ENCODE measurements around the gene MEGF10.

Gene MEGF10

GRCh38 chr5:127385936-127386335, 95.3 kb downstream of the MEGF10 start:
- H3K27ac Mint-ChIP-seq, result no peak overlapping the region

DNA sequence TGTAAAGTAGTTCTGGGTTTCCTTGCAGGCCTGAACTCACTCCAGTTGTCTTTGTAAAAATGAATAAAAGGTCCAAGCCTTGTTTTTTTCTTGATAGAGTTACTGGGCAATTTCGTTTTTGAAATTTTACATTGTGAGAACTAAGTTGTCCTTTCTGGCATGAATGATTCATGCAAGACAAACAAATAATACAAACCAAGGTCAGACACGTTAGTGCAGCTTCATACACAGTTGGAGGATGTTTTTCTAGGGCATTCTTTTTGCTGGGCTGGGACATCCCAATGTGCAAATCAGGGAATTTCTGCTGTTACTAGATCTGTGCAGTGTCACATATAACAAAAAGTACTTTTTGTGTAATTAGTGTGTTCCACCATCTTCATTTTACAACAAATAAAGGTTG, 96.0 kb downstream of the MEGF10 start:
- H3K4me1 Mint-ChIP-seq (ENCODE audit: low read depth), result no peaks in the 10 kb centered on the region
- no peak overlapping the region for H3K27ac Mint-ChIP-seq
- no peaks in the 10 kb centered on the region for H3K9me3 Mint-ChIP-seq
- DNase-seq (ENCODE audit: low spot score), result no peak
- peaks cover 11% of the 10 kb centered on the region for H3K27me3 Mint-ChIP-seq (ENCODE audit: low read depth)
- H3K4me3 Mint-ChIP-seq, result no peak overlapping the region
- H3K36me3 Mint-ChIP-seq (ENCODE audit: low read depth), result no peaks in the 10 kb centered on the region

More at GRCh38 chr5:127385936-127386335, 95.3 kb downstream of the MEGF10 start:
- Mint-ChIP-seq H3K27me3 (ENCODE audit: low read depth) (peaks cover 11% of the 10 kb centered on the region), H3K36me3 (ENCODE audit: low read depth) (no peaks in the 10 kb centered on the region), H3K4me3 (no peak overlapping the region), H3K9me3 (no peaks in the 10 kb centered on the region), H3K4me1 (ENCODE audit: low read depth) (no peaks in the 10 kb centered on the region)
- DNase-seq (ENCODE audit: low spot score), result no peak

GRCh38 chr5:127389601-127390000, 99.0 kb downstream of the MEGF10 start:
- Mint-ChIP-seq H3K4me1 (ENCODE audit: low read depth) (no peaks in the 10 kb centered on the region), H3K4me3 (no peak overlapping the region), H3K36me3 (ENCODE audit: low read depth) (no peaks in the 10 kb centered on the region), H3K9me3 (no peaks in the 10 kb centered on the region), H3K27ac (no peak overlapping the region), H3K27me3 (ENCODE audit: low read depth) (peaks cover 16% of the 10 kb centered on the region)
- DNase-seq (ENCODE audit: low spot score), result no peak

GRCh38 chr5:127392762-127393161, 102.2 kb downstream of the MEGF10 start:
- Mint-ChIP-seq H3K36me3 (ENCODE audit: low read depth) (no peaks in the 10 kb centered on the region), H3K9me3 (no peaks in the 10 kb centered on the region), H3K27me3 (ENCODE audit: low read depth) (peaks cover 8% of the 10 kb centered on the region), H3K4me3 (no peak overlapping the region), H3K27ac (no peak overlapping the region), H3K4me1 (ENCODE audit: low read depth) (no peaks in the 10 kb centered on the region)
- no peak for DNase-seq (ENCODE audit: low spot score)

- DNase-seq (ENCODE audit: low spot score), result no peak
- H3K9me3 Mint-ChIP-seq, result no peaks in the 10 kb centered on the region
- no peaks in the 10 kb centered on the region for H3K36me3 Mint-ChIP-seq (ENCODE audit: low read depth)
- no peaks in the 10 kb centered on the region for H3K4me1 Mint-ChIP-seq (ENCODE audit: low read depth)
- peaks cover 11% of the 10 kb centered on the region for H3K27me3 Mint-ChIP-seq (ENCODE audit: low read depth)
- H3K4me3 Mint-ChIP-seq, result no peak overlapping the region
- no peak overlapping the region for H3K27ac Mint-ChIP-seq
Observed at GRCh38 chr5:127396490-127397155, 106.0 kb downstream of the MEGF10 start.

DNA sequence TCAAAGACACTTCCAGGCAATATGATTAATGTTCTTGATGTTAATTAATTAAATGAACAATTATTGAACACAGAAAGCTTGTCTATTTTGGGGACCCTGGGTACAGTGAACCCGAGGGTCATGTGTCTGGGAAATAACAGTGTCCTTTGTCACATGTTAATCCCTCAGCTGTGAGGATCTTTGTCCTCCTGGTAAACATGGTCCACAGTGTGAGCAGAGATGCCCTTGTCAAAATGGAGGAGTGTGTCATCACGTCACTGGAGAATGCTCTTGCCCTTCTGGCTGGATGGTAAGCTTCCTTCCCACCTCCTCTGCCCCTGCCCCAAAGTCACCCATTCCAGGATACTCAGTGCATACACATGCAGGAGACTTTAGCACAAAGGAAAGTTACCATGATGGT, 107.9 kb downstream of the MEGF10 start:
- Mint-ChIP-seq H3K27me3 (ENCODE audit: low read depth) (peaks cover 8% of the 10 kb centered on the region), H3K36me3 (ENCODE audit: low read depth) (no peaks in the 10 kb centered on the region), H3K9me3 (no peaks in the 10 kb centered on the region), H3K4me3 (no peak overlapping the region), H3K27ac (no peak overlapping the region), H3K4me1 (ENCODE audit: low read depth) (no peaks in the 10 kb centered on the region)
- DNase-seq (ENCODE audit: low spot score), result no peak

DNA sequence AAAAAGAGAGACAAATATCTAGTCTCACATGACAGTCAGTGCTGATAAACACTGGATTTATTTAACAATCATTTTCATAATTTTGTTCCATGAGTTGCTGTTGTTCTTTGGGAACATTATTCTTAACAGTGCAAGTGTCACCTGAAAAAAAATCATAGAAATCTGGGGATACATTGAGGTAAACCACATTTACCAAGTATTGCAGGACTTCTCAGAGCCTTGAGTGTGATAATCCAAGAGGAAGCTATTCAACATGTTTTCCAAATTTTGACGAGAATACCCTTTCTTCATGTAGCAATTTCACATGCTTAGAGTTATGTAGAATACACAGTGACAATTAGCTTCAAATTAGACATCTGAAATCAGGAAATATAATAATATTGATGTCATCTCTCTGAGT, 108.5 kb downstream of the MEGF10 start:
- no peak overlapping the region for H3K4me3 Mint-ChIP-seq
- H3K27me3 Mint-ChIP-seq (ENCODE audit: low read depth), result peaks cover 9% of the 10 kb centered on the region
- no peaks in the 10 kb centered on the region for H3K36me3 Mint-ChIP-seq (ENCODE audit: low read depth)
- H3K9me3 Mint-ChIP-seq, result no peaks in the 10 kb centered on the region
- H3K27ac Mint-ChIP-seq, result no peak overlapping the region
- DNase-seq (ENCODE audit: low spot score), result no peak
- no peaks in the 10 kb centered on the region for H3K4me1 Mint-ChIP-seq (ENCODE audit: low read depth)

- Mint-ChIP-seq H3K27ac (no peak overlapping the region), H3K9me3 (no peaks in the 10 kb centered on the region), H3K4me1 (ENCODE audit: low read depth) (no peaks in the 10 kb centered on the region), H3K27me3 (ENCODE audit: low read depth) (peaks cover 8% of the 10 kb centered on the region), H3K4me3 (no peak overlapping the region), H3K36me3 (ENCODE audit: low read depth) (no peaks in the 10 kb centered on the region)
- DNase-seq (ENCODE audit: low spot score), result no peak
Observed at GRCh38 chr5:127400539-127400938, 109.9 kb downstream of the MEGF10 start.

DNA sequence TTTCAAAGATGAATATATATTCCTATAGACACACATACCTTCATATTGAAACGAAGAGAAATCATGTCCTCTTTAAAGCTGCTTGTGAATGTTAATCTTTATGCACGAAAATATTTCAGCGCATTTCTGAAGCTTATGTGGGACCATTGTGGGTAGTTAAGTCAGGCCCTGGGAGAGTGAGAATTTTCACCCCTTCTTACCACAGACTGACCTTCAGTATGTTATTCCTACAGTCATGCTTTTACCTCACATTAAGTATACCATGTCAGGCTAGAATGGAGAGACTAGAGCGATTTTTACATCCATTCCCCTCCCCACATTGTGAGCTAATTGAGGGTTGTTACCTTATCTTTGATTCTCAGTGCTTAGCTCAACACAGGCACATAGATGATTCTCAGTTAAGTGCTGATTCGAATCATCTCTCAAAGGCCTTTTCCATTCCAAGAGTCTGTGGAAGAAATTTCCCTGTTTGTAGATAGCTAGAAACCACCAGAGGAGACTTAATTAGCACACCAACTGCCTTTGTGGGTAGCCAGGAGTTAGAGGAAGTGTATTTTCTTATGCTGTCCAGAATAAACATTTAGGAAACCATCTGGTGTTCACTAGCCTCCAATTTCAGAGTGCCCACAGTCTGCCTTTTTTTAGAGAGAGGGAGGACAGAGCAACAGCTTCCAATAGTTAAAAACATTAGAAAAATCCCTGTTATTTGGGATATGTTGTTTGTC, 110.5 kb downstream of the MEGF10 start:
- Mint-ChIP-seq H3K9me3 (no peaks in the 10 kb centered on the region), H3K4me1 (ENCODE audit: low read depth) (no peaks in the 10 kb centered on the region), H3K4me3 (no peak overlapping the region), H3K27me3 (ENCODE audit: low read depth) (peaks cover 10% of the 10 kb centered on the region), H3K36me3 (ENCODE audit: low read depth) (no peaks in the 10 kb centered on the region), H3K27ac (no peak overlapping the region)
- no peak for DNase-seq (ENCODE audit: low spot score)

DNA sequence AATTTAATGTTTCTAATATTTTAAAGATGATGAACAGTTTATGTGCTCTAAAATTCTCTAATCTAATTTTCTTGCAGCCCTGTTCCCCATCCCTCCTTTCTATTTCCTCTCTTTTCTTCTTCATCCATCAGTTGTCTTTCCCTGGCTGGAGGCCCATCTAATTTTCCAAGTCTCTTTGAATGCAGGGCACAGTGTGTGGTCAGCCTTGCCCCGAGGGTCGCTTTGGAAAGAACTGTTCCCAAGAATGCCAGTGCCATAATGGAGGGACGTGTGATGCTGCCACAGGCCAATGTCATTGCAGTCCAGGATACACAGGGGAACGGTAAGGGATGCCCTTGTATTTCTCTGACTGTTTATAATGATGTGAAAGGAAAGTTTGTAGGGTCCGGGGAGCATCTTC, 111.8 kb downstream of the MEGF10 start:
- Mint-ChIP-seq H3K27ac (no peak overlapping the region), H3K27me3 (ENCODE audit: low read depth) (peaks cover 13% of the 10 kb centered on the region), H3K36me3 (ENCODE audit: low read depth) (no peaks in the 10 kb centered on the region), H3K4me1 (ENCODE audit: low read depth) (no peaks in the 10 kb centered on the region), H3K4me3 (no peak overlapping the region), H3K9me3 (no peaks in the 10 kb centered on the region)
- DNase-seq (ENCODE audit: low spot score), result no peak

DNA sequence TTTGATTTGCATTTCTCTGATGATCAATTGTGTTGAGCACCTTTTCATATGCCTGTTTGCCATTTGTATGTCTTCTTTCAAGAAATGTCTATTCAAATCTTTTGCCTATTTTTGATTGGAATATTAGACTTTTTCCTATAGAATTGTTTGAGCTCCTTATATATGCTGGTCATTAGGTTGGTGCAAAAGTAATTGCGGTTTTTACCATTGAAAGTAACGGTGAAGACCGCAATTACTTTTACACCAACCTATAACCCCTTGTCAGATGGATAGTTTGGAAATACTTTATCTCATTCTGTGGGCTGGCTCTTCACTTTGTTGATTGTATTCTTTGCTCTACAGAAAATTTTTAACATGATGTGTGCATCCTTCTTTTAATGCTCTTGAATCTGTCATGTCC, 113.6 kb downstream of the MEGF10 start:
- no peaks in the 10 kb centered on the region for H3K36me3 Mint-ChIP-seq (ENCODE audit: low read depth)

DNA sequence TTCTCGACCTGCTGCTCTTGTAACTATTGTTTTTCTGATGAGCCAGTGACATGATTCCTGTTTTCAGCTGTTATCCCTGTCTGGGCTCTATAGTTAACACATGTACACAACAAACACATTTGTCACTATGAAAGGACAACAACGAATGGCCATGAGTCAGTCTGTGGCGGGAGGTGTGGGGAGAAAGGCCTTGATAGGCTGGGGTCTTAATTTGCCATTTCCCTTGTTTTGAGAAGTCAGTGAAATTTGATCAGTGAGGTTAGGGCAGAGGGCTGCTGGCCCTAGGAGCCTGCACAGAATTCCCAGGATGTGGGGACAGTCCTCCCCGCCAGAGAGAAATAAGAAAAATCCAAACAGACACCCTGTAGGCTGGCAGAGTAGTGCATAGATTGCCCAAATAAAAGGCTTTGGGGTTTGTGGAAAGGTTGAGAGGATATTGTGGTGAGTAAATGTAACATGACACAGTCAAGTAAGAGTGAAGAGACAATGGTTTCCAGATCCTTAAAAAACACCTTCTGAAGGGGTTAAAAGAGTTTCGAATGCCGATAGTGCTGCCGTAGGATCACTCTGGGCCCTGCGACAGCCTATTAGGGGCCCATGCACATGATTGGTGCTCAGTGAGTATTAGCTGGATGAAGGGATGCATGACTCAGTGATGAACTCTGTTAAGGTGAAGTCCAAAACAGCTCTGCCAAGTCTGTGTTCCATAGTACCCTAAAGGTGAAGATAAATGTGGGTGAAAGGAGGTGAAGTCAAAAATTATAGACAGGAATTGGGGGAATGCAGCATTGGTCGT, 115.9 kb downstream of the MEGF10 start:
- no peaks in the 10 kb centered on the region for H3K9me3 Mint-ChIP-seq

More for the DNA sequence above, 113.6 kb downstream of the MEGF10 start:
- H3K4me3 Mint-ChIP-seq, result no peak overlapping the region
- no peaks in the 10 kb centered on the region for H3K9me3 Mint-ChIP-seq
- DNase-seq (ENCODE audit: low spot score), result no peak
- no peak overlapping the region for H3K27ac Mint-ChIP-seq
- H3K4me1 Mint-ChIP-seq (ENCODE audit: low read depth), result no peaks in the 10 kb centered on the region
- peaks cover 15% of the 10 kb centered on the region for H3K27me3 Mint-ChIP-seq (ENCODE audit: low read depth)

GRCh38 chr5:127409246-127409917, 118.8 kb downstream of the MEGF10 start:
- Mint-ChIP-seq H3K4me1 (ENCODE audit: low read depth) (peaks cover 8% of the 10 kb centered on the region), H3K27me3 (ENCODE audit: low read depth) (peaks cover 7% of the 10 kb centered on the region), H3K36me3 (ENCODE audit: low read depth) (no peaks in the 10 kb centered on the region), H3K9me3 (no peaks in the 10 kb centered on the region), H3K27ac (no peak overlapping the region), H3K4me3 (no peak overlapping the region)
- no peak for DNase-seq (ENCODE audit: low spot score)

More for the DNA sequence above, 115.9 kb downstream of the MEGF10 start:
- no peak overlapping the region for H3K4me3 Mint-ChIP-seq
- H3K4me1 Mint-ChIP-seq (ENCODE audit: low read depth), result peaks cover 8% of the 10 kb centered on the region
- peaks cover 9% of the 10 kb centered on the region for H3K27me3 Mint-ChIP-seq (ENCODE audit: low read depth)
- no peak overlapping the region for H3K27ac Mint-ChIP-seq
- H3K36me3 Mint-ChIP-seq (ENCODE audit: low read depth), result no peaks in the 10 kb centered on the region
- no peak for DNase-seq (ENCODE audit: low spot score)
